Psoas muscle (tissue), 8 donors: ENCODE measurements around the gene IL17REL. TPM values are rescaled to one million over a fixed set of nuclear protein-coding genes. Genes with fewer than 3 reads are reported as not detected.

ENCODE experiments used
- ATAC-seq, 4 donors: fragments of 200-7000 bp; cut with Tn5 transposase; one replicate each; pipeline ENCODE4 v1.9.1; 2020; ENCODE audit warnings: moderate library complexity in 3 of 4, mild to moderate bottlenecking in 2 of 4
- DNase-seq, 2 donors: peaks; one replicate each; pipeline ENCODE4 v3.0.0-alpha.2; 2020
- H3K27ac ChIP-seq: fragments of 200-600 bp; one replicate; pipeline ENCODE4 v1.8.0; 2022
- H3K27me3 ChIP-seq, 3 donors: fragments of 200-600 bp in 1 of 3; one replicate each; pipeline versions ENCODE4 v1.6.1 to v1.8.0; 2013 to 2022; ENCODE audit warnings: low read length in 2 of 3, mild to moderate bottlenecking in 2 of 3, moderate library complexity in 1 of 3; ENCODE audit not compliant: insufficient read depth in 3 of 3
- H3K36me3 ChIP-seq, 2 donors: fragments of 200-600 bp in 1 of 2; one replicate each; pipeline versions ENCODE4 v1.6.1 to v1.8.0; 2013 to 2022; ENCODE audit warnings: low read depth in 1 of 2, mild to moderate bottlenecking in 1 of 2, moderate library complexity in 1 of 2; ENCODE audit not compliant: insufficient read depth in 1 of 2
- H3K4me1 ChIP-seq: fragments of 200-600 bp; one replicate; pipeline ENCODE4 v1.8.0; 2022
- H3K4me3 ChIP-seq: fragments of 200-600 bp; one replicate; pipeline ENCODE4 v1.8.0; 2022; ENCODE audit warnings: mild to moderate bottlenecking
- H3K9me3 ChIP-seq: fragments of 200-600 bp; one replicate; pipeline ENCODE4 v1.8.0; 2022
- WGBS, 3 donors: extraction: QIAGEN DNeasy Blood & Tissue Kit; methylation state at CpG; one replicate each; pipeline versions ENCODE4 v1.1.6 to v1.1.7; 2013; 5-methylcytosine and 5-hydroxymethylcytosine counted together
- intact Hi-C, 2 donors: fragments of 100-400 bp; cut with DNase I; formaldehyde crosslinking; loops; one replicate each; pipeline versions ENCODE4 v1.11.0 to v1.14.2; 2022
- polyA plus RNA-seq, 3 donors: library from polyadenylated mRNA; stranded (reverse); fragments of 200-250 nt; gene quantifications; one replicate each; pipeline ENCODE4 v1.2.3, GENCODE V29; 2013
- total RNA-seq, 4 donors: library from RNA; stranded (reverse); fragmentation: NEBNext Ultra II Directional in 2 of 4; extraction: Animal tissue kit (Norgen Biotek cat#: 25700) in 2 of 4; gene quantifications; one replicate each; pipeline versions ENCODE4 v1.2.1 to v1.2.4, GENCODE V29; 2021 to 2023
- TF ChIP-seq, protein P1 (sequence below): fragments of 200-600 bp; IDR thresholded peaks from one replicate; pipeline ENCODE4 v1.8.0; 2022; ENCODE audit warnings: antibody characterized with exemption
- donor health status: healthy with polysubstance abuse.
- donor health status: DM: no; HTN: no; CAD: no; lungs with moderate emphysema.
- donor health status: Bipolar disorder and iron deficiency.
- donor health status: healthy.
- donor health status: DM: yes; HTN: yes; CAD: no.
- donor health status: DM: no; HTN: no; CAD: no.
- donor health status: DM: no; HTN: no; CAD: no.
- donor health status: DM: yes; HTN: yes; CAD: no.

Gene IL17REL
- total and polyA plus RNA-seq, 7 donors, result not detected

DNA sequence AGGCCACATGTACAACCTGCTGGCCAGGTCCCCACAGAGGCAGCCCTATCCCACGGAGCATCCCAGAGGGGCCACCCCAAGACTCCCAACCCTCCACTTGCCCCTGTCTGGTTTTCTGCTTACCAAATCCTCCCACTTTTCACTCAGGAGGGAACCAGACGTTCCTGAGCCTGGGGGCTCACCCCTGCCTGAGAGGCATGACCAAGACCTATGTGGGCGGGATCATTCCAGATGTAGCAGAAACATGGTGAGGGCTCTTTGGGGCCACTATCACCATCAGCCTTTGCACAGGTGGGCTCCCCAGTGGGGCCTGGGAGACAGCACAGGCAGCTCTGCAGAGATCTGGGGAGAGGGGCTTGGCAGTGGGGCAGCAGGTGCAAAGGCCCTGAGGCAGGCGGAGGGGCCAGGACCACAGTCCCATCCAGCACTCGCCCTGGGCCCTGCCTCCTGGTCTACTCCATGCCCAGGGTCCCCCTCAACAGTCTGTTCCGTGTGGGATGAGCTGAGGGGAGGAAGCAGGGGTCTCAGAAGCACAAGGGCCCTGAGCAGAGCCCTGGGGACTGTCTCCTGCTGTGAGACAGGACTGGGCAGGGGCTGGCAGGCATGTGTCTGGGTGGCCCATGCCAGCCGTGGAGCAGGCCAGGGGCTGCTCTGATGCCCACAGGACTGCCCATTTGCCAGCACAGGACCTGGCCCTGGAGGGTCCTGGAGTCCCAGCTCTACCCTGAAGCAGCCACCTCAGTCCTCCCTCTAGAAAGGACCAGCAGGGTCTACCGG lies 42.6 kb downstream of the IL17REL start:
- 79 to 86% (median 84%) methylated on average over 7 to 8 of the region's 8 CpGs for WGBS, 3 donors
- DNase-seq, result peak; percentile 24 to 53
- TF ChIP-seq, protein P1, sequence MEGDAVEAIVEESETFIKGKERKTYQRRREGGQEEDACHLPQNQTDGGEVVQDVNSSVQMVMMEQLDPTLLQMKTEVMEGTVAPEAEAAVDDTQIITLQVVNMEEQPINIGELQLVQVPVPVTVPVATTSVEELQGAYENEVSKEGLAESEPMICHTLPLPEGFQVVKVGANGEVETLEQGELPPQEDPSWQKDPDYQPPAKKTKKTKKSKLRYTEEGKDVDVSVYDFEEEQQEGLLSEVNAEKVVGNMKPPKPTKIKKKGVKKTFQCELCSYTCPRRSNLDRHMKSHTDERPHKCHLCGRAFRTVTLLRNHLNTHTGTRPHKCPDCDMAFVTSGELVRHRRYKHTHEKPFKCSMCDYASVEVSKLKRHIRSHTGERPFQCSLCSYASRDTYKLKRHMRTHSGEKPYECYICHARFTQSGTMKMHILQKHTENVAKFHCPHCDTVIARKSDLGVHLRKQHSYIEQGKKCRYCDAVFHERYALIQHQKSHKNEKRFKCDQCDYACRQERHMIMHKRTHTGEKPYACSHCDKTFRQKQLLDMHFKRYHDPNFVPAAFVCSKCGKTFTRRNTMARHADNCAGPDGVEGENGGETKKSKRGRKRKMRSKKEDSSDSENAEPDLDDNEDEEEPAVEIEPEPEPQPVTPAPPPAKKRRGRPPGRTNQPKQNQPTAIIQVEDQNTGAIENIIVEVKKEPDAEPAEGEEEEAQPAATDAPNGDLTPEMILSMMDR, result no peak
- Histone ChIP-seq H3K9me3 (no peaks in the 10 kb centered on the region), H3K27ac (peak overlapping the region; percentile 97), H3K27me3 (no peaks in the 10 kb centered on the region), H3K4me1 (peaks cover 49% of the 10 kb centered on the region), H3K4me3 (no peak overlapping the region), H3K36me3 (no peaks in the 10 kb centered on the region)
- intact Hi-C loops, result no loop called here
- ATAC-seq, result no peak

DNA sequence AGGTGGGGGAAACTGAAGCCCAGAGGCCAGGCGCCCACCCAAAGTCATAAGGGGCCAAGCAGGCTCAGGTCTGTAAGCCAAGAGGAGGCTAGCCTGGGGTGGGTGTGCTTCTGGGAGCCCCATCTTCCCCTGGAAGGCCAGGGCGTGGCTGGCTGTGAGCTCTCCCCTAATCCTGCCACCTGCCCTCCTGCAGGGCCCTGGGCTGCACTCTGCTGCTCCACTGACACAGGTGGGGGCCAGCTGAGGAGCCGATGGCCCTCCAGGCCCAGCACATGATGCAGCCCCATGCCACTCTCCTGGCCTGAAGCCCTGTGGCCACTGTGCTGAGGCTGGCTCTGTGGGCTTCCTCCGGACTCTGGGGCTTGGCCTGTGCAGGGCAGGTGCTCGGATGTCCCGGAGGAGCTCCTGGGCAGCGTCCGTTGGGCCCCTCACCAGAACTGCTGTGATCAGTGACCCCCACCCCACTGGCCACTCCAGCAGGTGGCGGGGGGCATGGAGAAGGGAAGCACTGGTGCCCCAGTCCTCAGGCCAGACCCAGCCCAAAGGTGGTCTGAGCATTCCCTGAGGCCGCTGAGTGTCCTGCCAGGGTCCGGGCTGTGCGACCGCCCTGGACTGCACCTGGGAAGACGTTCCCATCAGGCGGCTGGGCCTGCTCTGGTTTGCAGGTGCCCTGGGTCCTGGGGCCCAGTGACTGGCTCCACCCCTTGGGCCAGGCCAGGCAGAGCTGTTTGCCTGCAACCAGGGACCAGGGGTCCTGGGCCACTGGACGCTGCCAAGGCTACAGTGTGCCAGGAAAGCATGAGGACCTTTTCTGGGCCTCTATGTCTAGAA lies 43.5 kb downstream of the IL17REL start:
- Histone ChIP-seq H3K4me1 (peaks cover 58% of the 10 kb centered on the region), H3K36me3 (peaks cover 0 to 7% of the 10 kb centered on the region in 2 donors), H3K9me3 (no peaks in the 10 kb centered on the region), H3K4me3 (no peak overlapping the region), H3K27me3 (no peaks in the 10 kb centered on the region), H3K27ac (peak overlapping the region; percentile 97)
- TF ChIP-seq, protein P1, result no peak
- 89 to 93% (median 90%) methylated on average over 15 to 16 of the region's 16 CpGs for WGBS, 3 donors
- ATAC-seq (no peak), DNase-seq (peak; percentile 24 to 56)
- intact Hi-C loops, result no loop called here

DNA sequence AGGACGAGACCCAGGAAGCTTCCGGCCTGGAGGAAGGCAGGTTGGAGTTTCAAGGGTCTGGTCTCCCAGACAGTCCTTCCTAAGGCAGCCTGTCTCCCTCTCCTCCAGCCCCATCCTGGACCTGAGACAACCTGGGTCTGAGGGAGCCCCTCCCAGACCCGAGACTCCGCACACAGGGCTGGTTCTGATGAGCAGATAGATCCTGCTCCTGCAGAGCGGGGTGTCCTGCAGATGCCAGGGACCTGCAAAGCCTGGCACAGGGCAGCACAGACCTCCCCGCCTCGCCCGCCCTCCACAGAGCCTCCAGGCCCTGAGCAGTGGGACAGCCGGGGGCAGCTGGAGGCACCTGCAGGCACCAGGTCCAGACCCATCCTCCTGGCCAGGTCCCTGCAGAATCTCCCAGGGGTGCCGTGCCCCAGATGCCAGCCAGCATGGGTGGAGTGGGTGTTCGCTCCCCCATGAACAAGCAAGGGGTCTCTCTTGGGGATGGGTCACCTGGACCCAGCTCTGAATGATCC lies 44.2 kb downstream of the IL17REL start:
- 90 to 92% (median 91%) methylated on average over 8 to 11 of the region's 11 CpGs for WGBS, 3 donors
- H3K27ac ChIP-seq, result peak overlapping the region; percentile 97

GRCh38 chr22:49967706-49968208 lies 44.8 kb downstream of the IL17REL start:
- WGBS, 3 donors, result 21 to 23% (median 22%) methylated on average over 13 to 18 of the region's 18 CpGs
- H3K36me3 ChIP-seq, result peaks cover 9 to 20% of the 10 kb centered on the region in 2 donors
- DNase-seq (peak; percentile 83 to 93), ATAC-seq (peak; percentile 33 to 54 (median 47))
- intact Hi-C loops, result no loop called here
- peak overlapping the region; percentile 97 for H3K27ac ChIP-seq
- no peaks in the 10 kb centered on the region for H3K27me3 ChIP-seq
- H3K9me3 ChIP-seq, result no peaks in the 10 kb centered on the region
- TF ChIP-seq, protein P1, result no peak
- H3K4me3 ChIP-seq, result peak overlapping the region; percentile 59
- H3K4me1 ChIP-seq, result peaks cover 71% of the 10 kb centered on the region

More for the DNA sequence above, 44.2 kb downstream of the IL17REL start:
- Histone ChIP-seq H3K4me3 (no peak overlapping the region), H3K4me1 (peaks cover 65% of the 10 kb centered on the region), H3K36me3 (peaks cover 4 to 14% of the 10 kb centered on the region in 2 donors), H3K9me3 (no peaks in the 10 kb centered on the region), H3K27me3 (no peaks in the 10 kb centered on the region)
- intact Hi-C loops, result no loop called here
- ATAC-seq (no peak), DNase-seq (peak; percentile 28 to 60)
- TF ChIP-seq, protein P1, result no peak
